Measurements from ENCODE around the gene KCNB1.
"Not testable (repeated sequence)": the region's sequence is repeated elsewhere in the genome, so short reads cannot be mapped to it uniquely, and the experiment has no call there.

- TF ChIP-seq, protein P1, sequence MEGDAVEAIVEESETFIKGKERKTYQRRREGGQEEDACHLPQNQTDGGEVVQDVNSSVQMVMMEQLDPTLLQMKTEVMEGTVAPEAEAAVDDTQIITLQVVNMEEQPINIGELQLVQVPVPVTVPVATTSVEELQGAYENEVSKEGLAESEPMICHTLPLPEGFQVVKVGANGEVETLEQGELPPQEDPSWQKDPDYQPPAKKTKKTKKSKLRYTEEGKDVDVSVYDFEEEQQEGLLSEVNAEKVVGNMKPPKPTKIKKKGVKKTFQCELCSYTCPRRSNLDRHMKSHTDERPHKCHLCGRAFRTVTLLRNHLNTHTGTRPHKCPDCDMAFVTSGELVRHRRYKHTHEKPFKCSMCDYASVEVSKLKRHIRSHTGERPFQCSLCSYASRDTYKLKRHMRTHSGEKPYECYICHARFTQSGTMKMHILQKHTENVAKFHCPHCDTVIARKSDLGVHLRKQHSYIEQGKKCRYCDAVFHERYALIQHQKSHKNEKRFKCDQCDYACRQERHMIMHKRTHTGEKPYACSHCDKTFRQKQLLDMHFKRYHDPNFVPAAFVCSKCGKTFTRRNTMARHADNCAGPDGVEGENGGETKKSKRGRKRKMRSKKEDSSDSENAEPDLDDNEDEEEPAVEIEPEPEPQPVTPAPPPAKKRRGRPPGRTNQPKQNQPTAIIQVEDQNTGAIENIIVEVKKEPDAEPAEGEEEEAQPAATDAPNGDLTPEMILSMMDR (IDR thresholded peaks at IDR 0.05; ENCODE audit: low read depth, low read length) = not testable (repeated sequence)
- not testable (repeated sequence) for TF ChIP-seq MYC (IDR thresholded peaks at IDR 0.05; ENCODE audit: low read depth, low read length)
Observed at GRCh38 chr20:49314052-49314451, 168.4 kb downstream of the KCNB1 start.

All from NB4 (cell line).